GM12878 (cell line): ENCODE measurements around the gene AHNAK2. TPM values are rescaled to one million over a fixed set of nuclear protein-coding genes. Genes with fewer than 3 reads are reported as not detected.

Source experiments
- ATAC-seq: fragments of 200-7000 bp; cut with Tn5 transposase; 3 replicates; pipeline ENCODE4 v1.9.1; 2020; ENCODE audit warnings: mild to moderate bottlenecking, moderate library complexity
- BruUV-seq: library from RNA; stranded (reverse); fragments of 400-500 nt; replicated peaks from 2 replicates; lab custom pipeline; 2021; lab: Mats Ljungman, UMichigan
- CTCF ChIA-PET: fragments of 300-600 bp; sonication (Branson Sonifier 250); formaldehyde crosslinking; extraction: SDS; loops from one replicate; lab custom pipeline; 2021; ENCODE audit warnings: inconsistent platforms; lab: Yijun Ruan, JAX
- POLR2A ChIA-PET: fragments of 350-600 bp; formaldehyde crosslinking; extraction: SDS; loops from one replicate; lab custom pipeline; 2021; ENCODE audit warnings: inconsistent platforms; lab: Charles Lee
- RAD21 ChIA-PET: fragments of 300-600 bp; sonication (Branson Sonifier 250); formaldehyde crosslinking; loops from one replicate; lab custom pipeline; 2023; ENCODE audit warnings: antibody characterized with exemption; ENCODE audit not compliant: unreplicated experiment; lab: Charles Lee
- SMC1A ChIA-PET: fragments of 300-600 bp; sonication (Branson Sonifier 250); formaldehyde crosslinking; loops from one replicate; lab custom pipeline; 2023; ENCODE audit not compliant: unreplicated experiment, uncharacterized antibody; lab: Charles Lee
- DNase-seq: peaks from one replicate; pipeline ENCODE4 v3.0.0-alpha.2; 2011; ENCODE audit warnings: low read depth, low spot score
- FAIRE-seq: peaks from 3 replicates; lab custom pipeline; 2011; peaks lifted over from hg19 to GRCh38; lab: Jason Lieb, UNC
- H2AFZ ChIP-seq: 2 replicates; pipeline ENCODE4 v1.6.0; 2011; ENCODE audit warnings: low read depth, low read length, control low read depth; ENCODE audit not compliant: control insufficient read depth
- H3K27ac ChIP-seq: 2 replicates; pipeline ENCODE4 v1.5.1; 2011; ENCODE audit warnings: control low read depth; ENCODE audit not compliant: control insufficient read depth, insufficient read depth
- H3K27me3 ChIP-seq, 2 experiments: replicated peaks in 1 of 2; 2 replicates each; pipeline versions ENCODE4 v1.6.0 to v1.6.1; 2011; ENCODE audit warnings: low read length in 1 of 2; ENCODE audit not compliant: control insufficient read depth in 2 of 2, insufficient read depth in 2 of 2
- H3K36me3 ChIP-seq, 2 experiments: 2 replicates each; pipeline ENCODE4 v1.5.1; 2011; ENCODE audit warnings: low read length in 1 of 2; ENCODE audit not compliant: control insufficient read depth in 2 of 2, insufficient read depth in 2 of 2
- H3K4me1 ChIP-seq: 2 replicates; pipeline ENCODE4 v1.6.1; 2011; ENCODE audit warnings: mild to moderate bottlenecking, low read length, moderate library complexity, mixed read lengths; ENCODE audit not compliant: control insufficient read depth, insufficient read depth
- H3K4me2 ChIP-seq: 2 replicates; pipeline ENCODE4 v1.6.0; 2011; ENCODE audit warnings: control low read depth; ENCODE audit not compliant: control insufficient read depth, insufficient read depth
- H3K4me3 ChIP-seq: fragments of 200-600 bp; sonication (generic); 2 replicates; pipeline ENCODE4 v1.5.1; 2016
- H3K79me2 ChIP-seq: 2 replicates; pipeline ENCODE4 v1.6.0; 2011; ENCODE audit warnings: low read length; ENCODE audit not compliant: control insufficient read depth, insufficient read depth
- H3K9ac ChIP-seq: 2 replicates; pipeline ENCODE4 v1.8.0; 2011; ENCODE audit warnings: low read length, control low read depth, mixed read lengths; ENCODE audit not compliant: control insufficient read depth, insufficient read depth
- H3K9me3 ChIP-seq: replicated peaks from 3 replicates; pipeline ENCODE4 v1.5.1; 2011; ENCODE audit warnings: mild to moderate bottlenecking, low read length; ENCODE audit not compliant: control insufficient read depth, insufficient read depth
- H4K20me1 ChIP-seq: 2 replicates; pipeline ENCODE4 v1.6.0; 2011; ENCODE audit not compliant: control insufficient read depth, insufficient read depth
- CHD1 ChIP-seq: IDR thresholded peaks from 2 replicates; pipeline ENCODE4 v1.6.1; 2012; ENCODE audit warnings: low read depth, low read length, improper control_type of control experiment
- CTCF ChIP-seq, 3 experiments: IDR thresholded peaks in 2 of 3; conservative IDR thresholded peaks in 1 of 3; 2 replicates each; pipeline ENCODE4 v1.5.1; 2011; ENCODE audit warnings: low read depth in 3 of 3, low read length in 3 of 3, mild to moderate bottlenecking in 3 of 3, control low read depth in 2 of 3, moderate library complexity in 2 of 3, inconsistent platforms in 1 of 3, mixed read lengths in 1 of 3; ENCODE audit not compliant: control insufficient read depth in 2 of 3, insufficient read depth in 1 of 3; ENCODE audit errors: extremely low read depth in 1 of 3
- MEF2A ChIP-seq: IDR thresholded peaks from 2 replicates; pipeline ENCODE4 v1.6.1; 2011; ENCODE audit warnings: low read depth, mild to moderate bottlenecking, low read length, moderate library complexity; ENCODE audit not compliant: insufficient read depth
- MTA2 ChIP-seq: fragments of 450-650 bp; IDR thresholded peaks from 2 replicates; pipeline ENCODE4 v1.6.1; 2016; ENCODE audit warnings: low read depth, mild to moderate bottlenecking, moderate library complexity
- MTA3 ChIP-seq: IDR thresholded peaks from 2 replicates; pipeline ENCODE4 v1.6.1; 2012; ENCODE audit warnings: low read length, inconsistent platforms, borderline replicate concordance
- MYC ChIP-seq: IDR thresholded peaks from 2 replicates; pipeline ENCODE4 v1.6.1; 2011; ENCODE audit warnings: mild to moderate bottlenecking, low read length, moderate library complexity, inconsistent platforms; ENCODE audit not compliant: insufficient read depth, insufficient replicate concordance, insufficient read length, severe bottlenecking
- POLR2A ChIP-seq: IDR thresholded peaks from 2 replicates; pipeline ENCODE4 v1.6.1; 2011; ENCODE audit warnings: low read depth, mild to moderate bottlenecking, low read length
- RAD21 ChIP-seq: IDR thresholded peaks from 2 replicates; pipeline ENCODE4 v1.6.1; 2011; ENCODE audit warnings: mild to moderate bottlenecking, low read depth, low read length, moderate library complexity; ENCODE audit not compliant: insufficient read depth
- RELB ChIP-seq: fragments of 450-650 bp; IDR thresholded peaks from 2 replicates; pipeline ENCODE4 v1.6.1; 2017; ENCODE audit warnings: low read depth, mild to moderate bottlenecking, moderate library complexity
- RFX5 ChIP-seq: IDR thresholded peaks from 2 replicates; pipeline ENCODE4 v1.6.1; 2011; ENCODE audit warnings: low read depth, low read length, improper control_type of control experiment
- SRF ChIP-seq, 2 experiments: IDR thresholded peaks; 2 replicates each; pipeline ENCODE4 v1.6.1; 2011; ENCODE audit warnings: low read depth in 2 of 2, low read length in 2 of 2, mild to moderate bottlenecking in 1 of 2, moderate library complexity in 1 of 2
- ZNF687 ChIP-seq: fragments of 450-650 bp; IDR thresholded peaks from 2 replicates; pipeline ENCODE4 v1.6.1; 2017; ENCODE audit warnings: mild to moderate bottlenecking, moderate library complexity
- WGBS: methylation state at CpG from one replicate; pipeline ENCODE4 v1.1.6; 2016; ENCODE audit warnings: low lambda C conversion rate; ENCODE audit not compliant: insufficient replicate concordance, insufficient coverage; ENCODE audit errors: missing lambda C conversion rate; 5-methylcytosine and 5-hydroxymethylcytosine counted together
- in situ Hi-C: fragments of 300-500 bp; cut with MboI; formaldehyde crosslinking; loops from 9 replicates; pipeline ENCODE4 v1.14.3; 2018; ENCODE audit warnings: mixed read lengths
- intact Hi-C: fragments of 100-400 bp; cut with micrococcal nuclease; formaldehyde crosslinking; loops from one replicate; pipeline ENCODE4 v1.14.2; 2022; ENCODE audit not compliant: unreplicated experiment
- polyA plus RNA-seq, 11 experiments: library from polyadenylated mRNA; depleted of rRNA in 4 of 11; unstranded in 6 of 11; stranded (reverse) in 5 of 11; fragments of >200 nt; fragmentation: Nextera tagmentation in 4 of 11; fragmentation: Illumina TruSeq in 1 of 11; extraction: Ambion mirVana in 4 of 11; extraction: Trizol in 1 of 11; gene quantifications; 1 replicate in 1 of 11; 2 replicates in 10 of 11; pipeline versions ENCODE4 v1.2.1 to v1.2.3, GENCODE V29; 2011 to 2016; ENCODE audit warnings: inconsistent platforms in 2 of 11, missing spikeins in 2 of 11, low read depth in 1 of 11
- total RNA-seq, 4 experiments: library from RNA; depleted of rRNA in 3 of 4; stranded (reverse); fragments of >200 nt in 3 of 4; fragmentation: Illumina TruSeq in 1 of 4; extraction: Trizol in 1 of 4; gene quantifications; 2 replicates each; pipeline versions ENCODE4 v1.2.1 to v1.2.3, GENCODE V29; 2013 to 2021

Gene AHNAK2
- total and polyA plus RNA-seq, 10 of the 15 experiments (the other 5 are each of a cell fraction or from before 2014, with no cell fraction given): 0.03 to 0.10 TPM; not detected in 8

DNA sequence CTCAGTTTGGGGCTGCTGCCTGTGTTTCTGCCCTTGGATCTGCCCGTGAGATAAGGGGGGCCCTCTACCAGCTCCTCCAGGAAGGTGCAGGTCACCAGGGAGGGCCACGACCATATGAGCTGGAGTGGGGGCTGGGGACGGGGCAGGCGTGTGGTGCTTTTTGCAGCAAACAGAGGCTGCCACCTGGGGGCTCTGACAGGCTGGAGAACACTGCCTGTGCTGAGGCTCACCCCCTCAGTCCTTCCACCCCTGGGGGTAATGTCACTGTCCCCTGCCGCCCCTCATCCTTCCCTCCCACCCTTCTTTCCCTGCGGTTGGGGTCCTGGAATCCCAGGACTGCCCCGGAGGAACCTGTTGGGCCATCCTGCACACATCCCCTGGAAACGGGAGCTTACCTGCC lies 50.3 kb downstream of the AHNAK2 start:
- Histone ChIP-seq H3K27me3 (peaks cover 0 to 2% of the 10 kb centered on the region in 2 experiments; a peak in 2 of 4 replicates), H4K20me1 (no peaks in the 10 kb centered on the region; the same call in 1 of the 2 replicates)
- TF ChIP-seq MTA3: no peak
- TF ChIP-seq MYC: no peak
- peak in 1 of 3 experiments; percentile 35; a peak in 2 of 6 replicates for TF ChIP-seq CTCF (IDR thresholded peaks at IDR 0.05 in 2 of 3, conservative IDR thresholded peaks at IDR 0.05 in 1 of 3; ENCODE audit: control insufficient read depth in 2 of 3, extremely low read depth in 1 of 3, insufficient read depth in 1 of 3, low read depth in 3 of 3, low read length in 3 of 3)
- TF ChIP-seq CHD1: no peak
- TF ChIP-seq SRF (IDR thresholded peaks at IDR 0.05; ENCODE audit: low read depth in 2 of 2, low read length in 2 of 2): no peak
- TF ChIP-seq MEF2A: no peak
- TF ChIP-seq POLR2A: no peak
- TF ChIP-seq RAD21: 0 out of 2 replicates have a peak, but pooled peaks have one; percentile 8
- TF ChIP-seq RFX5: no peak
- TF ChIP-seq RELB: no peak
- no peak for TF ChIP-seq MTA2
- TF ChIP-seq ZNF687: no peak
- TF ChIP-seq, all 136 proteins: peak for 2
- intact Hi-C loops (no loop called here), in situ Hi-C loops (no loop called here)
- ChIA-PET POLR2A (no interaction called here), SMC1A (no interaction called here), CTCF (interaction anchor here (1.3 kb wide), 1 partner anchor 32 kb away, joined by 3 read pairs; no protein-coding TSS in a partner anchor), RAD21 (no interaction called here)
- Histone ChIP-seq H3K9me3 (peaks cover 6% of the 10 kb centered on the region; the same call in 2 of the 3 replicates), H2AFZ (no peak overlapping the region), H3K4me2 (no peak overlapping the region), H3K9ac (no peak overlapping the region), H3K79me2 (0 out of 2 replicates have a peak, but pooled peaks cover 2% of the 10 kb centered on the region), H3K36me3 (no peaks in the 10 kb centered on the region), H3K4me1 (peaks cover 44% of the 10 kb centered on the region), H3K4me3 (no peak overlapping the region), H3K27ac (no peak overlapping the region)
- WGBS: 54% methylated on average over 3 of the region's 8 CpGs
- FAIRE-seq (no peak), ATAC-seq (no peak), DNase-seq (no peak)
- no TSS peak for BruUV-seq
